ENCODE results near the gene SALL2. TPM values are rescaled to one million over a fixed set of nuclear protein-coding genes. Genes with fewer than 3 reads are reported as not detected.

SALL2 gene
- total RNA-seq: 0.85 and 1.2 TPM in 2 replicates

DNA sequence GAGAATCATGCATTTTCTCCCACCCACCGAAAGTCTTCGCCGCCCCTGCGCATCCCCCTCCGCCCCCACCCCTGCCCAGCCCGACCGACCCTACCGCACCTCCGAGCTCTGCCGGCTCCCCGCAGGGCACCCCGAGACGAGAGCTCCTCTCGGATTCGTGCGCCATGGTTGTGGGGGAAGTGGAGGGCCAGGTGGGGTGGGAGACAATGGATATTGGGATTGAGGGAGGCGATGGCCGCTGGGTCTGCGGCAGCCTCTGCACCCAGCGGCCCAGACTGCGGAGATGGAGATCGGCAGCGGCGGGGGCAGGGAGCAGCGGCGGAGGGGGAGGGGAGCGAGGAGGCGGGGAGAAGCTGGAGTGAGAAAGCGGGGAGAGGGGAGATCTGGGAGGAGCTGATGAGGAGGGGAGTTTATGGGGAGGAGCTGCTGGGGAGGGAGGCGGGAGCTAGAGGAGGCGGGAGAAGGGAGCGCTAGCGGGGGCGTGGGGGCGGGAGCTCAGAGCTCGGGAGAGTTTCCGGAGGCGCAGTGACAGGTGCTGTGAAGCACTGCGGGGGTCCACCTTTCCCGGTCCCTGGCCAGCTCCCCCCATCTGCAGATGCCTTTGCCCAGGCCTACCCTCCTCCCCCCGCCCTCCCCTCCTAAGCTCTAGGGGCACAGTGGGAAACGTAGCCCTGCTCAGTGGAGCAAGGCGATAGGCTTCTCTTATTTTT, at the start of gene SALL2:
TSS of gene SALL2 (minus strand) at position 385 of the 710 bp plus-strand sequence. CDS start at position 166, 219 bp downstream.

GRCh38 chr14:21510735-21511657, 15.2 kb downstream of the SALL2 start, which contains the start of gene METTL3:
METTL3 (minus strand) TSS chr14:21511340; CDS start chr14:21511223, 117 bp downstream.

DNA sequence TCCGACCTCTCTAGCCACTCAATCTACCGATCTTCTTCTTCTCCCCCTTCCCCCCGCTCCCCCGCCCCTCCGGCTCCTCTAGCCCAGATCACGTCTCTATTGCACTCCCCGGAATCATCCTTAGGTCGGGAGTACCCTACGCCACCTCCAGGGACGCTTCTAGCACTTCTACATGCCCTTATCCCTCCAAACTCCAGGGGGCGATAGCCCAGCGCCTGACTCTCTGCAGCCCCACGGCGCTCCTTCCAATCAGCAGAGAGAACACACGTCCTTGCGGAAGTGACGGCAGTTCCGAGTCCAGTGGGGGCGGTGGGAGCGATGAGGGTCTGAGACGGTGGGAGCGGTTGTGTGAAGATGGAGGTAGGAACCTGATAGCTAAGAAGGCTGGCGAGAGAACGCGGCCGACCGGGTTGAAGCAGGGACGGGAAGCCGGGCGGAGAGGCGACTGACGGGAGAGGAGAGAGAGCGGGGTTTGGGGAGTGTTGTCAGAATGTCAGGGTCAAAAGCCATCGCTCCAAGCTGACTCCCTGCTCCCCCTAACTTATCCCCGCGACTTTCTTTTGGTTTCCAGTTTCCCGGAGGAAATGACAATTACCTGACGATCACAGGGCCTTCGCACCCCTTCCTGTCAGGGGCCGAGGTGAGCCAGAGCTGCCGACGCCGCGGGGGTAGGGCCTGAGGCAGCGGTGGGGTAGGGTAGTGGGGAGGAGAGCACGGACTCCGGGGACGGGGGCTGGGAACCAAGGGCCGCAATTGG, 49.0 kb downstream of the SALL2 start, which contains the start of the genes RAB2B and TOX4:
TSS of gene RAB2B (minus strand) at position 35 of the 757 bp plus-strand sequence. CDS start 87 bp downstream, outside the sequence.
TSS of gene TOX4 (plus strand) at position 271 of the 757 bp plus-strand sequence. CDS start at position 355, 84 bp downstream.

Other genes with a start within 250 kb of the SALL2 start
- gene RPGRIP1, start 246.3 kb downstream of the SALL2 start, total RNA-seq: not detected in 2 replicates
- gene SUPT16H, start 142.3 kb downstream of the SALL2 start, total RNA-seq: 53.5 and 55.8 TPM in 2 replicates
- gene CHD8, start 70.2 kb downstream of the SALL2 start, total RNA-seq: 38.8 and 39.3 TPM in 2 replicates
- 15.3 and 21.0 TPM in 2 replicates for gene RAB2B, start 49.4 kb downstream of the SALL2 start, total RNA-seq
- gene TOX4, start 49.2 kb downstream of the SALL2 start, total RNA-seq: 22.2 and 25.1 TPM in 2 replicates
- 61.8 and 71.6 TPM in 2 replicates for gene METTL3, start 15.0 kb downstream of the SALL2 start, total RNA-seq
- not detected in 2 replicates for gene OR10G3, start 53.7 kb upstream of the SALL2 start, total RNA-seq
- not detected in 2 replicates for gene OR10G2, start 108.6 kb upstream of the SALL2 start, total RNA-seq
- not detected in 2 replicates for gene OR4E2, start 127.5 kb upstream of the SALL2 start, total RNA-seq
- gene OR4E1, start 147.5 kb upstream of the SALL2 start, total RNA-seq: under 0.01 TPM in 1 of 2 replicates, not detected in the other

Data from tracheal epithelial cell (primary cell).